ENCODE results near the gene OMP. TPM values are rescaled to one million over a fixed set of nuclear protein-coding genes. Genes with fewer than 3 reads are reported as not detected.

The OMP gene
- total RNA-seq, 1 experiment from 2014 or later, result not detected

GRCh38 chr11:77079666-77080065 lies 23.0 kb upstream of the OMP start:
- H3K4me1 Mint-ChIP-seq, result peaks cover 6% of the 10 kb centered on the region; the same call in 1 of the 2 replicates
- no peaks in the 10 kb centered on the region for H3K27me3 Mint-ChIP-seq (ENCODE audit: low read depth)
- no peaks in the 10 kb centered on the region; the same call in 1 of the 2 replicates for H3K36me3 Mint-ChIP-seq
- H3K27ac Mint-ChIP-seq, result no peak overlapping the region
- no peak overlapping the region for H3K4me3 Mint-ChIP-seq
- POLR2A ChIA-PET, result no interaction called here
- no peak for TF ChIP-seq ATF6 (CRISPR knock-in tag; IDR thresholded peaks at IDR 0.05)
- no peak for TF ChIP-seq ZNF396 (CRISPR knock-in tag; IDR thresholded peaks at IDR 0.05; ENCODE audit: borderline replicate concordance)
- no peak for TF ChIP-seq AR (CRISPR knock-in tag; IDR thresholded peaks at IDR 0.05)
- no peak for TF ChIP-seq ZBTB21 (CRISPR knock-in tag; IDR thresholded peaks at IDR 0.05; ENCODE audit: borderline replicate concordance)
- TF ChIP-seq STAT6 (CRISPR knock-in tag; conservative IDR thresholded peaks at IDR 0.05; ENCODE audit: low read depth), result no peak
- no peak for TF ChIP-seq OVOL2 (CRISPR knock-in tag; IDR thresholded peaks at IDR 0.05; ENCODE audit: borderline replicate concordance)
- TF ChIP-seq MLX (CRISPR knock-in tag; IDR thresholded peaks at IDR 0.05), result no peak
- no peak for TF ChIP-seq ZNF512 (CRISPR knock-in tag; IDR thresholded peaks at IDR 0.05; ENCODE audit: borderline replicate concordance)
- peaks cover 22% of the 10 kb centered on the region for H3K9me3 Mint-ChIP-seq
- CTCF ChIA-PET, result interaction anchor here (1.9 kb wide), 1 partner anchor 12 kb away, joined by 15 read pairs; no protein-coding TSS in a partner anchor
- DNase-seq (ENCODE audit: low spot score) (no peak), ATAC-seq (no peak)

GRCh38 chr11:77080643-77081210 lies 21.9 kb upstream of the OMP start:
- no peak for TF ChIP-seq JUN (CRISPR knock-in tag; IDR thresholded peaks at IDR 0.05)
- no peak for TF ChIP-seq CTCF (IDR thresholded peaks at IDR 0.05)
- TF ChIP-seq SP1 (CRISPR knock-in tag; conservative IDR thresholded peaks at IDR 0.05), result no peak
- TF ChIP-seq ZNF219 (CRISPR knock-in tag; IDR thresholded peaks at IDR 0.05; ENCODE audit: borderline replicate concordance), result no peak
- no peak for TF ChIP-seq HMGA2 (CRISPR knock-in tag; IDR thresholded peaks at IDR 0.05)
- no peak for TF ChIP-seq HMGXB4 (CRISPR knock-in tag; IDR thresholded peaks at IDR 0.05)
- no peak for TF ChIP-seq TEAD1 (CRISPR knock-in tag; IDR thresholded peaks at IDR 0.05)
- no peak for TF ChIP-seq PRRX2 (CRISPR knock-in tag; IDR thresholded peaks at IDR 0.05)
- TF ChIP-seq FOXP1 (CRISPR knock-in tag; IDR thresholded peaks at IDR 0.05; ENCODE audit: borderline replicate concordance), result no peak
- no peak for TF ChIP-seq FOXJ3 (CRISPR knock-in tag; IDR thresholded peaks at IDR 0.05; ENCODE audit: borderline replicate concordance)
- TF ChIP-seq ZNF138 (CRISPR knock-in tag; conservative IDR thresholded peaks at IDR 0.05), result no peak
- TF ChIP-seq GRHL2 (CRISPR knock-in tag; IDR thresholded peaks at IDR 0.05; ENCODE audit: insufficient replicate concordance, severe bottlenecking), result no peak
- ChIA-PET CTCF (interaction anchor here (1.0 to 1.9 kb wide), 3 partner anchors 10 to 108 kb away, joined by 3 to 15 read pairs (median 4); no protein-coding TSS in a partner anchor), POLR2A (no interaction called here)
- Mint-ChIP-seq H3K4me3 (no peak overlapping the region), H3K9me3 (peaks cover 22% of the 10 kb centered on the region), H3K27ac (no peak overlapping the region), H3K36me3 (no peaks in the 10 kb centered on the region; the same call in 1 of the 2 replicates), H3K27me3 (ENCODE audit: low read depth) (no peaks in the 10 kb centered on the region), H3K4me1 (peaks cover 6% of the 10 kb centered on the region; the same call in 1 of the 2 replicates)
- DNase-seq (ENCODE audit: low spot score) (no peak), ATAC-seq (no peak)
